ENCODE data around the gene RAB8B. TPM values are rescaled to one million over a fixed set of nuclear protein-coding genes. Genes with fewer than 3 reads are reported as not detected.
A peak's percentile ranks its signal among the peaks of the same experiment; 100 is the strongest.

RAB8B gene
- total and polyA plus RNA-seq, 2 of the 13 experiments (the other 11 are each of a cell fraction or from before 2014, with no cell fraction given), result 6.8 to 14.2 TPM

DNA sequence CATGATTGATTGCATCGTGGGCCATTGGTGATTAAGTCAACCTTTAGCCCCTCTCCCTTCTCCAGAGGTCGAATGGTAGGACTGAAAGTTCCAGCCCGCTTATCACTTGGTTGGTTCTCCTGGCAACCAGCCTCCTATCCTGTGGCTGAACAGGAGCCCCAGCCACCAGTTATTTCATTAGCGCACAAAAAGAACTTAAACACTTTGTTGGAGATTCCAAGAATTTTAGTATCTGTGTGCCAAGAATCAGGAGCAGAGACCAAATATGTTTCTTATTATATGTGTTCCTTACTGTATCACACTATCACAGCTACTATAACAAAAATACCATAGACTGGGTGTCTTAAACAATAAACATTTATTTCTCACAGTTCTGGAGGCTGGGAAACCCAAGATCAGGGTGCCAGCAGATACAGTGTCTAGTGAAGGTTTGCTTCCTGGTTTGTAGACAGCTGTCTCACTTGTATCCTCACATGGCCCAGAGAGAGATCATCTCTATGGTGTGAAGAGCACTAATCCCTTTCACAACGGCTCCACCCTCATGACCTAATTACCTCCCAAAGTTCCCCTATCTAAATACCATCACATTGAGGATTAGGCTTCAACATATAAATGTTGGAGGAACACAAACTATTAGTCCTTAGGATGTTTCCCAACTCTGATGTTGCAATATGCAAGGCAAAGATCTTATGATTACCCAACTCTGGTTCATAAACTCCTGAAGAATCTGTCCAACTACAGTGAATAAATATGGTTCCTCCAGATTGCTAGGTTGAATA lies 57.5 kb downstream of the RAB8B start:
- CTCF ChIA-PET (ENCODE audit: low intra/inter-chr PET ratio, low total read pairs), result no interaction called here
- no peaks in the 10 kb centered on the region for H3K79me2 ChIP-seq (ENCODE audit: insufficient read depth, low read length)
- in situ Hi-C loops (cut with HindIII; ENCODE audit: extremely low pct_ligation_motif_present, low pct_unique_long_range_greater_than_20kb) (no loop called here), intact Hi-C loops (cut with micrococcal nuclease; ENCODE audit: unreplicated experiment) (no loop called here)
- FAIRE-seq (peak; percentile 42), ATAC-seq (no peak), DNase-seq (ENCODE audit: low spot score) (peak; percentile 13)
- no peak overlapping the region for H3K9ac ChIP-seq (ENCODE audit: insufficient read depth, low read depth, low read length)
- H3K36me3 ChIP-seq (replicated peaks in 1 of 2; ENCODE audit: control insufficient read depth in 1 of 2, insufficient read depth in 2 of 2, low read length in 2 of 2), result peaks cover 2 to 3% of the 10 kb centered on the region in 2 experiments; a peak in 1 of 5 replicates
- TF ChIP-seq DPF2 (CRISPR knock-in tag; IDR thresholded peaks at IDR 0.05; ENCODE audit: borderline replicate concordance, low read depth) (no peak), CEBPG (CRISPR knock-in tag; IDR thresholded peaks at IDR 0.05) (peak; percentile 73), SYNCRIP (IDR thresholded peaks at IDR 0.05; ENCODE audit: insufficient read depth, low read depth, low read length) (no peak), STAG1 (CRISPR knock-in tag; IDR thresholded peaks at IDR 0.05) (no peak), HNF4A (CRISPR knock-in tag; IDR thresholded peaks at IDR 0.05) (peak; percentile 41), CEBPB (IDR thresholded peaks at IDR 0.05; ENCODE audit: borderline replicate concordance, low read depth, low read length) (peak; percentile 88), EP300 (IDR thresholded peaks at IDR 0.05; ENCODE audit: low read depth in 2 of 2, low read length in 2 of 2) (peak in 1 of 2 experiments; percentile 26; a peak in 1 of 4 replicates), EP300 (CRISPR knock-in tag; IDR thresholded peaks at IDR 0.05; ENCODE audit: borderline replicate concordance) (no peak), TSC22D2 (CRISPR knock-in tag; IDR thresholded peaks at IDR 0.05; ENCODE audit: borderline replicate concordance) (no peak), ZNF547 (CRISPR knock-in tag; IDR thresholded peaks at IDR 0.05) (no peak), NR2F6 (IDR thresholded peaks at IDR 0.05) (0 out of 2 replicates have a peak, but pooled peaks have one; percentile 20), NR2F6 (CRISPR knock-in tag; IDR thresholded peaks at IDR 0.05) (no peak)
- TF ChIP-seq, protein P1, sequence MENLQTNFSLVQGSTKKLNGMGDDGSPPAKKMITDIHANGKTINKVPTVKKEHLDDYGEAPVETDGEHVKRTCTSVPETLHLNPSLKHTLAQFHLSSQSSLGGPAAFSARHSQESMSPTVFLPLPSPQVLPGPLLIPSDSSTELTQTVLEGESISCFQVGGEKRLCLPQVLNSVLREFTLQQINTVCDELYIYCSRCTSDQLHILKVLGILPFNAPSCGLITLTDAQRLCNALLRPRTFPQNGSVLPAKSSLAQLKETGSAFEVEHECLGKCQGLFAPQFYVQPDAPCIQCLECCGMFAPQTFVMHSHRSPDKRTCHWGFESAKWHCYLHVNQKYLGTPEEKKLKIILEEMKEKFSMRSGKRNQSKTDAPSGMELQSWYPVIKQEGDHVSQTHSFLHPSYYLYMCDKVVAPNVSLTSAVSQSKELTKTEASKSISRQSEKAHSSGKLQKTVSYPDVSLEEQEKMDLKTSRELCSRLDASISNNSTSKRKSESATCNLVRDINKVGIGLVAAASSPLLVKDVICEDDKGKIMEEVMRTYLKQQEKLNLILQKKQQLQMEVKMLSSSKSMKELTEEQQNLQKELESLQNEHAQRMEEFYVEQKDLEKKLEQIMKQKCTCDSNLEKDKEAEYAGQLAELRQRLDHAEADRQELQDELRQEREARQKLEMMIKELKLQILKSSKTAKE (CRISPR knock-in tag; IDR thresholded peaks at IDR 0.05; ENCODE audit: borderline replicate concordance), result no peak
- TF ChIP-seq, protein P2, sequence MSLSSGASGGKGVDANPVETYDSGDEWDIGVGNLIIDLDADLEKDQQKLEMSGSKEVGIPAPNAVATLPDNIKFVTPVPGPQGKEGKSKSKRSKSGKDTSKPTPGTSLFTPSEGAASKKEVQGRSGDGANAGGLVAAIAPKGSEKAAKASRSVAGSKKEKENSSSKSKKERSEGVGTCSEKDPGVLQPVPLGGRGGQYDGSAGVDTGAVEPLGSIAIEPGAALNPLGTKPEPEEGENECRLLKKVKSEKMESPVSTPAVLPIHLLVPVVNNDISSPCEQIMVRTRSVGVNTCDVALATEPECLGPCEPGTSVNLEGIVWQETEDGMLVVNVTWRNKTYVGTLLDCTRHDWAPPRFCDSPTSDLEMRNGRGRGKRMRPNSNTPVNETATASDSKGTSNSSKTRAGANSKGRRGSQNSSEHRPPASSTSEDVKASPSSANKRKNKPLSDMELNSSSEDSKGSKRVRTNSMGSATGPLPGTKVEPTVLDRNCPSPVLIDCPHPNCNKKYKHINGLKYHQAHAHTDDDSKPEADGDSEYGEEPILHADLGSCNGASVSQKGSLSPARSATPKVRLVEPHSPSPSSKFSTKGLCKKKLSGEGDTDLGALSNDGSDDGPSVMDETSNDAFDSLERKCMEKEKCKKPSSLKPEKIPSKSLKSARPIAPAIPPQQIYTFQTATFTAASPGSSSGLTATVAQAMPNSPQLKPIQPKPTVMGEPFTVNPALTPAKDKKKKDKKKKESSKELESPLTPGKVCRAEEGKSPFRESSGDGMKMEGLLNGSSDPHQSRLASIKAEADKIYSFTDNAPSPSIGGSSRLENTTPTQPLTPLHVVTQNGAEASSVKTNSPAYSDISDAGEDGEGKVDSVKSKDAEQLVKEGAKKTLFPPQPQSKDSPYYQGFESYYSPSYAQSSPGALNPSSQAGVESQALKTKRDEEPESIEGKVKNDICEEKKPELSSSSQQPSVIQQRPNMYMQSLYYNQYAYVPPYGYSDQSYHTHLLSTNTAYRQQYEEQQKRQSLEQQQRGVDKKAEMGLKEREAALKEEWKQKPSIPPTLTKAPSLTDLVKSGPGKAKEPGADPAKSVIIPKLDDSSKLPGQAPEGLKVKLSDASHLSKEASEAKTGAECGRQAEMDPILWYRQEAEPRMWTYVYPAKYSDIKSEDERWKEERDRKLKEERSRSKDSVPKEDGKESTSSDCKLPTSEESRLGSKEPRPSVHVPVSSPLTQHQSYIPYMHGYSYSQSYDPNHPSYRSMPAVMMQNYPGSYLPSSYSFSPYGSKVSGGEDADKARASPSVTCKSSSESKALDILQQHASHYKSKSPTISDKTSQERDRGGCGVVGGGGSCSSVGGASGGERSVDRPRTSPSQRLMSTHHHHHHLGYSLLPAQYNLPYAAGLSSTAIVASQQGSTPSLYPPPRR (CRISPR knock-in tag; IDR thresholded peaks at IDR 0.05; ENCODE audit: borderline replicate concordance), result peak; percentile 26; the same call in 1 of the 2 replicates
- H3K4me2 ChIP-seq (ENCODE audit: low read depth, low read length), result no peak overlapping the region
- POLR2A ChIA-PET, result no interaction called here
- peaks cover 10% of the 10 kb centered on the region for H3K4me1 ChIP-seq (ENCODE audit: insufficient read depth, low read length)
- H4K20me1 ChIP-seq (ENCODE audit: insufficient read depth, low read length), result no peaks in the 10 kb centered on the region
- 68% methylated on average over 5 of the region's 5 CpGs for WGBS (ENCODE audit: low lambda C conversion rate)
- no TSS peak for BruUV-seq (replicated peaks)
- H2AFZ ChIP-seq (ENCODE audit: low read length), result no peak overlapping the region
- no peaks in the 10 kb centered on the region for H3K9me3 ChIP-seq (ENCODE audit: low read length)
- no peaks in the 10 kb centered on the region for H3K27me3 ChIP-seq (ENCODE audit: control insufficient read depth in 1 of 2, insufficient read depth in 2 of 2, low read length in 2 of 2)
- H3K4me3 ChIP-seq (replicated peaks in 1 of 3; ENCODE audit: insufficient read depth in 1 of 3, low read depth in 2 of 3, low read length in 3 of 3), result no peak overlapping the region
- H3K27ac ChIP-seq (ENCODE audit: extremely low read length, insufficient read depth, low read length), result no peak overlapping the region

Data from HepG2 (cell line).